Mesodermal cell (in vitro differentiated cells): ENCODE data around the gene PERM1.
"Not testable (repeated sequence)": the region's sequence is repeated elsewhere in the genome, so short reads cannot be mapped to it uniquely, and the experiment has no call there.

Source experiments
- H3K27ac ChIP-seq: 2 replicates; pipeline ENCODE4 v1.7.0; 2013; ENCODE audit warnings: mild to moderate bottlenecking, low read depth, low read length, moderate library complexity; ENCODE audit not compliant: severe bottlenecking
- H3K36me3 ChIP-seq: 2 replicates; pipeline ENCODE4 v1.7.1; 2013; ENCODE audit warnings: mild to moderate bottlenecking, low read length, moderate library complexity; ENCODE audit not compliant: control insufficient read depth, insufficient read depth
- H3K4me1 ChIP-seq: one replicate; pipeline ENCODE4 v1.7.1; 2013; ENCODE audit warnings: mild to moderate bottlenecking, low read length; ENCODE audit not compliant: insufficient read depth, control insufficient read depth, poor library complexity, severe bottlenecking
- H3K4me3 ChIP-seq: 2 replicates; pipeline ENCODE4 v1.7.0; 2013; ENCODE audit warnings: low read length, control low read depth, mild to moderate bottlenecking; ENCODE audit not compliant: insufficient read depth, poor library complexity, severe bottlenecking; ENCODE audit errors: extremely low read depth
- H3K9me3 ChIP-seq: 2 replicates; pipeline ENCODE4 v1.7.1; 2013; ENCODE audit warnings: mild to moderate bottlenecking, low read length, moderate library complexity; ENCODE audit not compliant: control insufficient read depth
- WGBS, 2 experiments: methylation state at CpG; one replicate each; pipeline ENCODE4 v1.1.5; 2013; ENCODE audit warnings: missing lambda C conversion rate in 2 of 2; ENCODE audit not compliant: insufficient coverage in 2 of 2; 5-methylcytosine and 5-hydroxymethylcytosine counted together

PERM1 gene

DNA sequence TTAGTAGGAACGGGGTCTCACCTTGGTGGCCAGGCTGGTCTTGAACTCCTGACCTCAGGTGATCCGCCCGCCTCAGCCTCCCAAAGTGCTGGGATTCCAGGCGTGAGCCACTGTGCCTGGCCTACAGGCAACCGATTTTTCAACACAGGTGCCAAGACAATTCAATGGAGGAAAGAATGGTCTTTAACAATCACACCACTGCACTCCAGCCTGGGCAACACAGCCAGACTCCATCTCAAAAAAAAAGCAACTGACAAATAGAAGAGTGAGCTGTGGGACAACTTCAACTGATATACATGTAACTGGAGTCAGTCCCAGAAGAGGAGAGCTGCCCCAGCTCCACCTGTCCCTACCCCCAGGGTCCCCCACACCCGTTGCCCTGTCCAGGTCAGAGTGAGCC lies 12.7 kb upstream of the PERM1 start:
- H3K4me3 ChIP-seq, H3K36me3 ChIP-seq, H3K4me1 ChIP-seq, H3K27ac ChIP-seq: not testable (repeated sequence)
- 93 to 97% methylated on average over 5 to 6 of the region's 6 CpGs for WGBS, 2 experiments
- H3K9me3 ChIP-seq = peaks cover 10% of the 10 kb centered on the region

DNA sequence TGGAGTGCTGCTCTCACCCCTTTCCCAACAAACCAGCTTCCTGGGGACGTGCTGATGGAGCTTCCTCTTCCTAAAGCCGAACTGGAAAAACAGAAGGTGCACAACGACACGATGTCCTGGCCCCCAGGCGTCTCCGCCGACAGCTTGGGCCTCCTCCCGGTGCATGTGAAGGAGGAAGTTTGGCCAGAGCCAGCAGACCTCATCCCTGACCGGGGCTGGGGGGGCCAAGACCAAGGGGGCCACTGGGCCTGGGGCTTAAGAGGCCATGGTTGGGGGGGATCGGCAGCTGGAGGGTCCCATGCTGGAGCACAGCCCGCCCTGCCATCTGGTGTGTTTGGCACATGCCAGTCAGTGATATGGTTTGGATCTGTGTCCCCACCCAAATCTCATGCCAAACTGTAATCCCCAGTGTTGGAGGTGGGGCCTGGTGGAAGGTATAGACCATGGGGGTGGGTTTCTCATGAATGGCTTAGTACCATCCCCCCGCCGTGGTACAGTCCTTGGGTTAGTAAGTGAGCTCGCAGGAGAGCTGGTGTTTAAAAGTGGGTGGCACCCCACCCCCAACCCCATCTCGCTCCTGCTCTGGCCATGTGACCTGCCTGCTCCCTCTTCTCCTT lies 11.6 kb upstream of the PERM1 start:
- Histone ChIP-seq H3K4me3 (no peak overlapping the region), H3K27ac (no peak overlapping the region), H3K9me3 (peaks cover 10% of the 10 kb centered on the region), H3K36me3 (no peaks in the 10 kb centered on the region), H3K4me1 (peaks cover 7% of the 10 kb centered on the region)
- 46 to 84% methylated on average over 3 to 12 of the region's 15 CpGs for WGBS, 2 experiments

DNA sequence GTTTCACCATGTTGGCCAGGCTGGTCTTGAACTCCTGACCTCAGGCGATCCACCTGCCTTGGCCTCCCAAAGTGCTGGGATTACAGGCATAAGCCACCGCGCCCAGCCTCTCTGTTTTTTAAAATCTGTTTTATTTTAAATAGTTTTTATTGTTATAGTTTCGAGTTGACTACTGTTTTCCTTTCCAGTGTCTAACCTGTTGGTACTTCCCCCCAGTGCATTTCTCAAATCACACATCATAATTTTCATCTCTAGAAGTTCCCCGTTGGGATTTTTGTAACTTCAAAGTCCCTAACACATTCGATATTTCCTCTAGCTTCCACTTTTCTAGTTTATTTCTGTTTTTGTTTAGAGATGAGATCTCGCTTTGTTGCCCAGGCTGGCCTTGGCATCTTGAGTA lies 10.5 kb upstream of the PERM1 start:
- Histone ChIP-seq H3K36me3 (no peaks in the 10 kb centered on the region), H3K4me3 (no peak overlapping the region), H3K27ac (no peak overlapping the region), H3K9me3 (peaks cover 10% of the 10 kb centered on the region), H3K4me1 (peaks cover 1% of the 10 kb centered on the region)
- WGBS, 2 experiments = 67 to 100% methylated on average over 1 of the region's 7 CpGs

DNA sequence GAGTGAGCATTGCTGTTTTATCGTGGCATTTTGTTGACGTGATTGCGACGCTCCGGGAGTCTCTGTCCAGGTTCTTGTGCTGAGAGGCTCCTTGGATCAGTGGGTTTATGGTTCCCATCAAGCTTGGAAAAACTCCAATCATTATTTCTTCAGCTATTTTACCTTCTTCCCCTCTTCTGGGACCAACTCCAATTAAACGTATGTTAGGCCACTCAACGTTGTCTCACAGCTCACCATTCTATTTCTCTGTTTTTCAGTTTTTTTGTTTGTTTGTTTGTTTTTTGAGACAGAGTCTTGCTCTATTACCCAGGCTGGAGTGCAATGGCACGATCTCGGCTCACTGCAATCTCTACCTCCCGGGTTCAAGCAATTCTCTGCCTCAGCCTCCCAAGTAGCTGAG lies 10.0 kb upstream of the PERM1 start:
- no peaks in the 10 kb centered on the region for H3K4me1 ChIP-seq
- 91 to 95% methylated on average over 7 of the region's 10 CpGs for WGBS, 2 experiments
- H3K9me3 ChIP-seq = peaks cover 10% of the 10 kb centered on the region
- H3K36me3 ChIP-seq = no peaks in the 10 kb centered on the region
- H3K27ac ChIP-seq = no peak overlapping the region
- no peak overlapping the region for H3K4me3 ChIP-seq

DNA sequence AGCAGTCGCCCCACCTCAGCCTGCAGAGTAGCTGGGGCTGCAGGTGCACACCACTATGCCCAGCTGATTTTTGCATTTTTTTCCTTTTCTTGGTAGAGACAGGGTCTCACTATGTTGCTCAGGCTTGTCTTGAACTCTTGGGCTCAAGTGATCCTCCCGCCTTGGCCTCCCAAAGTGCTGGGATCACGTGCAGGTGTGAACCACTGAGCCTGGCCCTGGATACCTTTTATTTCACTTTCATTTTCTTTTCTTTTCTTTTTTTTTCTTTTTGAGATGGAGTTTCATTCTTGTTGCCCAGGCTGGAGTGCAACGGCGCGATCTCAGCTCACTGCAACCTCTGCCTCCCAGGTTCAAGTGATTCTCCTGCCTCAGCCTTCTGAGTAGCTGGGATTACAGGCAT lies 9.4 kb upstream of the PERM1 start:
- H3K9me3 ChIP-seq = peaks cover 10% of the 10 kb centered on the region
- 88 to 97% methylated on average over 3 of the region's 6 CpGs for WGBS, 2 experiments
- not testable (repeated sequence) for H3K4me1 ChIP-seq, H3K27ac ChIP-seq, H3K4me3 ChIP-seq, H3K36me3 ChIP-seq

DNA sequence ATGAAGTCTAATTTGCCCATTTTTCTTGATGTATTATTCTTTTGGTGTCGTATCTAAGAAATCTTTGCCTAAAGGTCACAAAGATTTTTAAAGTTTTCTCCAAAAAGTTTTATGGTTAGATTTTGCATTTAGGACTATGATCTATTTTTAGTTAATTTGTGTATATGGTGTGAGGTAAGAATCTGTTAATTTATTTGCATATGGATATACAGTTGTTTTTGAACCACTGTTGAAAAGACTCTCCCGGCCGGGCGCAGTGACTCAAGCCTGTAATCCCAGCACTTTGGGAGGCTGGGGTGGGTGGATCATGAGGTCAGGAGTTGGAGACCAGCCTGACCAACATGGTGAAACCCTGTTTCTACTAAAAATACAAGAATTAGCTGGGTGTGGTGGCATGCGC lies 6.2 kb upstream of the PERM1 start:
- H3K4me3 ChIP-seq, H3K27ac ChIP-seq, H3K36me3 ChIP-seq, H3K4me1 ChIP-seq: not testable (repeated sequence)
- WGBS, 2 experiments = 60 to 74% methylated on average over 4 of the region's 5 CpGs
- peaks cover 10% of the 10 kb centered on the region for H3K9me3 ChIP-seq

DNA sequence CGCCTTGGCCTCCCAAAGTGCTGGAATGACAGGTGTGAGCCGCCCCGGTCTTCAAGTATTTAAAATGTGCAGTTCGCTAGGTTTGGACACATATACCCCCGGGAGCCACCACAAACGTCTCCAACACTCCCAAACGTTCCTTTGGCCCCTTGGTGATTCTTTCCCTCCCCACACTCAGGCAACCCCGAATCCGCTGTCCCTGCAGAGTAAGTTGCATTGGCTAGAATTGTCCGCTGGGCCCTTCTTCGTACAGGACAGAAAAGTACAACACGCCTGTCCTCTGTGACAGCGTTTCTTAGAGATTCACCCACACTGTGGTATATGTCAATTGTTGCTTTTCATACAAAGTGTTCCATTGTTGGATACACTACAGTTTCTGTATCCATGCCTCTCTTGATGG lies 3.2 kb upstream of the PERM1 start:
- WGBS, 2 experiments = 86 to 90% methylated on average over 13 of the region's 13 CpGs
- no peaks in the 10 kb centered on the region for H3K4me1 ChIP-seq
- H3K9me3 ChIP-seq = no peaks in the 10 kb centered on the region

DNA sequence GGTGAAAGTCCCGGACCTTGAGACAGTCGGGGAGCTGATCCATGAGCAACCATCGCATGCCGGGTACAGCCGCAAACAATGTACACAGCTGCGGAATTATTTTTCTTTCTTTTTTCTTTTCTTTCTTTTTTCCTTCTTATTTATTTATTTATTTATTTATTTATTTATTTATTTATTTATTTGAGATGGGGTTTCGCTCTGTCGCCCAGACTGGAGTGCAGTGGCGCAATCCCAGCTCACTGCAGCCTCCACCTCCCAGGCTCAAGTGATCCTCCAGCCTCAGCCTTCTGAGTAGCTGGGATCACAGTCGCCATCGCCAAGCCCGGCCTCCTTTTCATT lies 2.6 kb upstream of the PERM1 start:
- no peaks in the 10 kb centered on the region for H3K4me1 ChIP-seq
- 11 to 64% methylated on average over 2 to 4 of the region's 12 CpGs for WGBS, 2 experiments
- no peaks in the 10 kb centered on the region for H3K9me3 ChIP-seq
- H3K27ac ChIP-seq = no peak overlapping the region
- no peak overlapping the region for H3K4me3 ChIP-seq
- H3K36me3 ChIP-seq = no peaks in the 10 kb centered on the region

More for the DNA sequence above, 3.2 kb upstream of the PERM1 start:
- no peaks in the 10 kb centered on the region for H3K36me3 ChIP-seq
- H3K4me3 ChIP-seq = no peak overlapping the region
- no peak overlapping the region for H3K27ac ChIP-seq

DNA sequence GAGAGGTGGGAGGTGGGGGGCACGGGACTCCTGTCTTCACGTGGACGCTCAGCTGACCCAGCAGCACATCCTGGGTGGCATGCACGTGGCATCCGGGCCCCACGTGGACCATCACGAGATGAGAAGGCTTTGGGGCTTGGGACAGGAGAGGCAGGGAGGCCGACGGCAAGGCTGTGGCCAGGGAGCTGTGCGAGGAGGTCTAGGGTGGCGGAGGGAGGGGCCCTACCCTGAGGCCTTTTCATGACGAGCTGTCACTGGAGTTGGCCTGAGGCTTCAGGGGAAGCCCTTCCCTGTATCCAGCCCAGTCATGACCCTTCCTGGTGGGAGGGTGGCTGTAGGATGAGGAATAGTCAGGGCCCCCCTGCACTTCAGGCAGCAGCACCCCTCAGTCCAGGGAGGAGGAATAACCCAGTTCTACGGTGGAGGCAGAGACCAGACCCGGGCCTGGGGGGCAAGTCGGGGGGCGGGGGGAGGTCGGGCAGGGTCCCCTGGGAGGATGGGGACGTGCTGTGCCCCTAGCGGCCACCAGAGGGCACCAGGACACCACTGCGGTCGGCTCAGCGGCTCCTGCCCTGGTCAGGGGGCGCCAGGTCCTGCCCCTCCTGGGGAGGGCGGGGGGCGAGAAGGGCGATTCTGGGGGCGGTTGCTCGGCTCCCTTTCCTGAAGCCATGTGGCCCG lies 2.0 kb upstream of the PERM1 start:
- no peaks in the 10 kb centered on the region for H3K9me3 ChIP-seq
- no peaks in the 10 kb centered on the region for H3K36me3 ChIP-seq
- 22 to 34% methylated on average over 16 to 19 of the region's 29 CpGs for WGBS, 2 experiments
- H3K27ac ChIP-seq = no peak overlapping the region
- H3K4me3 ChIP-seq = no peak overlapping the region
- no peaks in the 10 kb centered on the region for H3K4me1 ChIP-seq

DNA sequence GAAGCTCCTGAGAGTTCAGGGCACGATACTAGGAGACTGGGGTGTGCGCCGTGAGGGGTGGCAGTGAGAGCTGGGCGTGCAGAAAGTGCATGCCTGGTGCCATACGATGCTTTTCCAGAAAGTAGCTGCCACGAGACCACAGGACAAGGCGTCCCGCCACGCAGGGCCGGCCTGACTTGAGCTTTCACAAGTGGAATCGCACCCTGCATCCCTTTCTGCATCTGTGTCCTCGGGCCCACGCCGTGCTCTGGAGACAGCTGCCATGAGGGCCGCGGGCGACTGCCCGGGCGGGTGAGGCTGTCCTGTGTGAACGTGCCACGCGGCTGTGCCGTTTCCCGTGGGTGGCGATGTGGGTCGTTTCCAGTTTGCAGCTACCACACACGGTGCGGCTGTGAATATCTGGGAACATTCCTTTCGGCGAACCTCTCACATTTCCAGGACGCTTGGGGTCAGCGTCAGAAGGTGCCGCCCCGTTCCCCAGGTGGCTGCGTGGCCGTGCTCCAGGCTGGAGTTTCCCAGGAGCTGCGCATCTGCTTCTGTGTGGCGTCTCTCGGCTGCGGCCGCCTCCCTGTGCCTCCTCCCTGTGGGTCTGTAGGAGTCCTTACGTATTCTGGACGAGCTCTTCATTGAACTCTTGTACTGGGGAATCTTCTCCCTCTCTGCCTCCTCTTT lies 1.0 kb upstream of the PERM1 start:
- Histone ChIP-seq H3K4me3 (no peak overlapping the region), H3K36me3 (no peaks in the 10 kb centered on the region), H3K4me1 (no peaks in the 10 kb centered on the region), H3K27ac (no peak overlapping the region), H3K9me3 (no peaks in the 10 kb centered on the region)
- WGBS, 2 experiments = 87% methylated on average over 40 to 41 of the region's 43 CpGs

DNA sequence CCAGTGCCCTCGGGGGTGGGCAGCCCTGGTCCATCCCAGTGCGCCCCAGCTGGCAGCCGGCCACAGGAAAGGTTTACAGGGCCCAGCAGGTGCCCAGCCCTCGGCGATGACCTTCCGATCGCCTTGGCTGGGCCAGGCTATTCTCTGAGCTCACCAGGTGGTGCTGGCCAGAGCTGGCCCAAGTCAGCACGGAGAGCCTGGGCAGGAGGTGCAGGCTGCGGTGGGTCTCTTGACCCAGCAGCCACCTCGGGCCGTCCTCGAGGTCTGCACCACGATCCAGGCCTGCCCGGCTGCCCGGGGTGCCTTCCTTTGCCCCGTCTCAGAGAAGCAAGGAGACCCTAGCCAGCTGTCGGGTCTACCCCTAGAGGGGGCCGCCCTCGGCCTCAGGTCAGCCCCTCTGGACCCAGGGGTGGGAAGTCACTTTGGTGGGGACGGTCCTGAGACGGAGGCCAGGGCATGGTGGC lies 370 bp downstream of the PERM1 start:
- 81% methylated on average over 10 to 21 of the region's 21 CpGs for WGBS, 2 experiments
- Histone ChIP-seq H3K9me3 (no peaks in the 10 kb centered on the region), H3K27ac (no peak overlapping the region)

More for the DNA sequence above, 370 bp downstream of the PERM1 start:
- H3K4me3 ChIP-seq = no peak overlapping the region
- no peaks in the 10 kb centered on the region for H3K36me3 ChIP-seq
- H3K4me1 ChIP-seq = no peaks in the 10 kb centered on the region
